HCT116 (cell line): ENCODE data around the gene NUP153.

Experiments used
- EZH2 ChIP-seq: fragments of 200-600 bp; sonication (generic); IDR thresholded peaks from 2 replicates; pipeline ENCODE4 v1.6.1; 2017; ENCODE audit warnings: antibody characterized with exemption, mixed run types
- POLR2A ChIP-seq: IDR thresholded peaks from 2 replicates; pipeline ENCODE4 v1.7.0; 2011; ENCODE audit warnings: borderline replicate concordance; ENCODE audit not compliant: insufficient read depth, insufficient read length; ENCODE audit errors: extremely low read depth
- POLR2AphosphoS5 ChIP-seq: IDR thresholded peaks from 2 replicates; pipeline ENCODE4 v1.6.1; 2011; ENCODE audit warnings: mild to moderate bottlenecking, low read depth, low read length, moderate library complexity
- RAD21 ChIP-seq: IDR thresholded peaks from 2 replicates; pipeline ENCODE4 v1.6.1; 2012; ENCODE audit warnings: low read depth, mild to moderate bottlenecking
- SRF ChIP-seq: IDR thresholded peaks from 2 replicates; pipeline ENCODE4 v1.6.1; 2012; ENCODE audit warnings: low read depth
- TCF7L2 ChIP-seq: IDR thresholded peaks from 2 replicates; pipeline ENCODE4 v1.7.0; 2011; ENCODE audit warnings: borderline replicate concordance, inconsistent platforms; ENCODE audit not compliant: insufficient read depth, insufficient read length; ENCODE audit errors: extremely low read depth
- ZFX ChIP-seq: fragments of 450-650 bp; IDR thresholded peaks from 2 replicates; pipeline ENCODE4 v1.6.1; 2017
- ZNF274 ChIP-seq: fragments of 200-500 bp; sonication (Bioruptor generic); IDR thresholded peaks from 2 replicates; pipeline ENCODE4 v1.6.1; 2014; ENCODE audit warnings: mild to moderate bottlenecking, low read depth, low read length, inconsistent platforms
- TF ChIP-seq, protein P1 (sequence below), 3 experiments: fragments of 200-600 bp in 1 of 3; sonication (generic) in 1 of 3; IDR thresholded peaks in 2 of 3; conservative IDR thresholded peaks in 1 of 3; 2 replicates each; pipeline ENCODE4 v1.5.1; 2012 to 2017; ENCODE audit warnings: low read depth in 2 of 3, low read length in 2 of 3, antibody characterized with exemption in 1 of 3, borderline replicate concordance in 1 of 3, control low read depth in 1 of 3, mild to moderate bottlenecking in 1 of 3, mixed read lengths in 1 of 3, mixed run types in 1 of 3, moderate library complexity in 1 of 3; ENCODE audit not compliant: insufficient read depth in 1 of 3

DNA sequence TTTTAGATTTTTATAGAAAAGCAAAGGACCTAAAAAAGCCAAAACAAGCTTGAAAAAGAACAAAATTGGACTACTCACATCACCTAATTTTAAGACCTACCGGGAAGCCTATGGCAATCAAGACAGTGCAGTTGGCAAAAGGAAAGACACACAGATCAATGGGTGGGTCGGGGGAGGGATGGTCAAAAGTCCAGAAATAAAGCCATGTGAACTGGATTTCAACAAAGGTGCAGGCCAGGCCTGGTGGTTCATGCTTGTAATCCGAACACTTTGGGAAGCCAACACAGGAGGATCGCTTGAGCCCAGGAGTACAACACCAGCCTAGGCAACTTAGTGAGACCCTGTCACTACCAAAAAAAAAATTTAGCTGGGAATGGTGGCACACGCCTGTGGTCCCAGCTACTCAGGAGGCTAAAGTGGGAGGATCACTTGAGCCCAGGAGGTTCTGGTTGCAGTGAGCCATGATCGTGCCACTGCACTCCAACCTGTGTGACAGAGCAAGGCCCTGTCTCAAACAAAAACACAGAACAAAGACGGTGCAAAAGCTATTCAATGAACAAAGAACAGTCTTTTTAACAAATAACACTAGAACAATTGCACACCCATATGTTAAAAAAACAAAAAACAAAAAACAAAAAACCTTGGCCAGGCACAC is 34.5 kb downstream of the NUP153 start:
- TF ChIP-seq, protein P1, sequence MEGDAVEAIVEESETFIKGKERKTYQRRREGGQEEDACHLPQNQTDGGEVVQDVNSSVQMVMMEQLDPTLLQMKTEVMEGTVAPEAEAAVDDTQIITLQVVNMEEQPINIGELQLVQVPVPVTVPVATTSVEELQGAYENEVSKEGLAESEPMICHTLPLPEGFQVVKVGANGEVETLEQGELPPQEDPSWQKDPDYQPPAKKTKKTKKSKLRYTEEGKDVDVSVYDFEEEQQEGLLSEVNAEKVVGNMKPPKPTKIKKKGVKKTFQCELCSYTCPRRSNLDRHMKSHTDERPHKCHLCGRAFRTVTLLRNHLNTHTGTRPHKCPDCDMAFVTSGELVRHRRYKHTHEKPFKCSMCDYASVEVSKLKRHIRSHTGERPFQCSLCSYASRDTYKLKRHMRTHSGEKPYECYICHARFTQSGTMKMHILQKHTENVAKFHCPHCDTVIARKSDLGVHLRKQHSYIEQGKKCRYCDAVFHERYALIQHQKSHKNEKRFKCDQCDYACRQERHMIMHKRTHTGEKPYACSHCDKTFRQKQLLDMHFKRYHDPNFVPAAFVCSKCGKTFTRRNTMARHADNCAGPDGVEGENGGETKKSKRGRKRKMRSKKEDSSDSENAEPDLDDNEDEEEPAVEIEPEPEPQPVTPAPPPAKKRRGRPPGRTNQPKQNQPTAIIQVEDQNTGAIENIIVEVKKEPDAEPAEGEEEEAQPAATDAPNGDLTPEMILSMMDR (IDR thresholded peaks at IDR 0.05 in 2 of 3, conservative IDR thresholded peaks at IDR 0.05 in 1 of 3; ENCODE audit: borderline replicate concordance in 1 of 3, insufficient read depth in 1 of 3, low read depth in 2 of 3, low read length in 2 of 3) = no peak
- TF ChIP-seq TCF7L2 = no peak
- TF ChIP-seq EZH2 = no peak
- no peak for TF ChIP-seq ZFX
- TF ChIP-seq POLR2AphosphoS5 = no peak
- no peak for TF ChIP-seq RAD21
- no peak for TF ChIP-seq ZNF274
- no peak for TF ChIP-seq SRF
- no peak for TF ChIP-seq POLR2A
